ENCODE measurements around the gene TMEM107.

Gene TMEM107

DNA sequence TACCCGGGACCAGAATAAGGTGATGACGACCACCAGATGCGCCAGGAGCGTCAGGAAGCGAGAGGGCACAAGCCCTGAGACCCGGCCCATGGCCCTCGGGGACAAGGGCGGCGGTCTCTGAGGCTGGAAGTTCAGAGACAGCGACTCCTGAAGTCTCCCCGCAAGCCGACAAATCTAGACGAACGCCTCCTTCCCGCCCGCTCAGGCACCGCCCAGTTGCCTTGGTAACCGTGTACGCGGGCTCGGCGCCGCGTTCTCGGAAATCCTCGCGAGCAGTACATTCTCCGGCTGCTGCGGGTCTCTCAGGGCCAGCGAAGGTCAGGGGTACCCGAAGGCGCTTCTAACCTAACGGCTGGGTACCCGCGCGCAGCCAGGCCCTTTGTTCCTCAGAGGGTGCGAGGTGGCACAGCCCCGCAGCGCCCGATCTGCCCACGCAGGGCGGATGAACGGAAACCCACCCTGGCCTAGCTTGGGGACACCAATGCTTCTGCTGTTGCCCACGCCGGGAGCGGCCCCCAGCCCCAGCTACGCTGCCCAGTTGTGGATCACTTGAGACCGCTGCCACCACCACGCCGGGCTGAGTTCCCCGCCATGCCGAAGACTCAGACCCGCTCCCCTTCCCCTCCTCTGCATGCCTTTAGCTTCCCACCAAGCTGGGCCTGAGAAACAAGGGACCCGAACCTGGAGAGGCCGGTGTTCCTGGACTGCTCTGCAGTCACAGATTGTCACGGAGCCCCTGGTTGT, at the start of gene TMEM107:
Gene TMEM107 (minus strand): TSS at position 184 of the 744 bp plus-strand sequence. CDS start 94 bp downstream, at position 90.
- DNase-seq (ENCODE audit: low read depth): no peak

DNA sequence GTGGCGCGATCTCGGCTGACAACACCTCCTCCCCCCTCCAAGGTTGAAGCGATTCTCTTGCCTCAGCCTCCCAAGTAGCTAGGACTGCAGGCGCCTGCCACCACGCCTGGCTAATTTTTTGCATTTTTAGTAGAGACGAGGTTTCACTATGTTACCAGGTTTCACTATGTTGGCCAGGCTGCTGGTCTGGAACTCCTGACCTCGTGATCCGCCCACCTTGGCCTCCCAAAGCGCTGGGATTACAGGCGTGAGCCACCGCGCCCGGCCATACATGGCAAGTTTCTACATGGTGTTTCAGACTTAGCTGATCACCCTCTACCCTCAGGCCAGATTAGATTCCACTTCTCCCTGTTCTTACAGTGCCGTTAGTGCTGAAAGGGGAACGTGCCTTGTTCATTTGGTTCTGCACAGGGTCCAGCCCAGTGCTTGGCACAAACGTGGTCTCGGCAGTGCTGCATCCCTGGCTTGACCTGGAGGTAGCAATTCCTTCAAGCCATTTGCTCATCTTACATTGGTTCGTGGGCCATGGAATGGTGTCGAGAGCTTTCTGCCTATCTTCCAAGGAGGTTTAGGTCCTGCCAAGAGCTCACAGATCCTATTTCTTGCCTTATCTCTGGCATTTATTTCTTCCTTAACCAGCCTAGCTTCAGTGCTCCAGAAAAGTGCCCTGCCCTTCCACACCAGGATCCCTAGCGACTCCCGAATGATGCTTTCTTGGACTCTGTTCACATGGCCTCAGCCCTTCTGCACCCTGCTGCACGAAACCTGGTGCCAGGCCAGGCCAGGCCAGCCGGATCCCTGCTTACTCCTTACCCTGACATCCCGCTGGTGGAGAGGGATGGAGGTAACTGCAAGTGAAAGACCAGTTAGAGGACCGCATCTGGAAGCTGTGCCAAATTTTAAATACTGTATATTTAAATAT, 49.0 kb upstream of the TMEM107 start:
- H3K4me3 ChIP-seq (ENCODE audit: low read depth, low read length): no peak overlapping the region
- TF ChIP-seq, protein P1, sequence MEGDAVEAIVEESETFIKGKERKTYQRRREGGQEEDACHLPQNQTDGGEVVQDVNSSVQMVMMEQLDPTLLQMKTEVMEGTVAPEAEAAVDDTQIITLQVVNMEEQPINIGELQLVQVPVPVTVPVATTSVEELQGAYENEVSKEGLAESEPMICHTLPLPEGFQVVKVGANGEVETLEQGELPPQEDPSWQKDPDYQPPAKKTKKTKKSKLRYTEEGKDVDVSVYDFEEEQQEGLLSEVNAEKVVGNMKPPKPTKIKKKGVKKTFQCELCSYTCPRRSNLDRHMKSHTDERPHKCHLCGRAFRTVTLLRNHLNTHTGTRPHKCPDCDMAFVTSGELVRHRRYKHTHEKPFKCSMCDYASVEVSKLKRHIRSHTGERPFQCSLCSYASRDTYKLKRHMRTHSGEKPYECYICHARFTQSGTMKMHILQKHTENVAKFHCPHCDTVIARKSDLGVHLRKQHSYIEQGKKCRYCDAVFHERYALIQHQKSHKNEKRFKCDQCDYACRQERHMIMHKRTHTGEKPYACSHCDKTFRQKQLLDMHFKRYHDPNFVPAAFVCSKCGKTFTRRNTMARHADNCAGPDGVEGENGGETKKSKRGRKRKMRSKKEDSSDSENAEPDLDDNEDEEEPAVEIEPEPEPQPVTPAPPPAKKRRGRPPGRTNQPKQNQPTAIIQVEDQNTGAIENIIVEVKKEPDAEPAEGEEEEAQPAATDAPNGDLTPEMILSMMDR (IDR thresholded peaks at IDR 0.05; ENCODE audit: control insufficient read depth, extremely low read depth, insufficient read depth): no peak
- no peak for DNase-seq (ENCODE audit: low read depth)

More for the DNA sequence above, at the start of gene TMEM107:
- H3K4me3 ChIP-seq (ENCODE audit: low read depth, low read length): peak within 1 kb of the TSS; percentile 73
- TF ChIP-seq, protein P1 (IDR thresholded peaks at IDR 0.05; ENCODE audit: control insufficient read depth, extremely low read depth, insufficient read depth): no peak

DNA sequence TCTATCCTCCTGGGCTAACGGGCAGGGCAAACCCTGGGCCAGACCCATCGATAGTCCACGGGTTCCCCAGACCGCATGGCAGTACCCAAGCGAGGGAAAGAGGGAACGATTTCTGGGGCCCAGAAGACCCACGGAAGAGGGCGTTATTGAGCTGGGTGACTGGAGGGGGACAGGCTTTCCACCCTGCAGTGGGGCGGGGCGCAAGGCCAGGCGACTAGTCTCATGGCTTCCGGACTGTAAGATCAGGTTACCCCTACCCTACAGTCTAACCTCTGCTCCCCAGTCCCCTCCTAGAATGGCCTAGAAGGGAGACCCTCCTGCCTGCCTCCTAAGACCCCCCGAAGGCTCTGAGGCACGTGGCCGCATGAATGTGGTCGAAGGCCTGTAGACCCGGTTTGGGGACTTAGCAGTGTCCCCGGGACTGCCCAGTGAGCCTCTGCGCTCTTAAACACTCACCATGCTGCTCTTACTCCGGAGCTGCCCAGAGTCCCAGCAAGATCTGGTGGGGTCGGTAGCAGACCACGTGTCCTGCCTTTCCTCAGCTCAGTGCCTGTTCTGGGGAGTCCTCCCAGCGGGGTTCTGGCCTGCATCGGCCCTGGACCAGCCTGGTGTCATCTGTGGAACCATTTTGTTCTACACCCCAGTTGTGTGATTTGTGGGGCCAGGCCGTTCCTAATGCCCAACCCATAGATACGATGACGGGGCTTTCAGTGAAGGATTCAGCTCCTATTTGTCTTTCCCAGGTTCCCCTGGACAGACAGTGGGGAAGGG, 47.4 kb upstream of the TMEM107 start:
- H3K4me3 ChIP-seq (ENCODE audit: low read depth, low read length): peak overlapping the region; percentile 87
- TF ChIP-seq, protein P1 (IDR thresholded peaks at IDR 0.05; ENCODE audit: control insufficient read depth, extremely low read depth, insufficient read depth): peak; percentile 44
- no peak for DNase-seq (ENCODE audit: low read depth)

DNA sequence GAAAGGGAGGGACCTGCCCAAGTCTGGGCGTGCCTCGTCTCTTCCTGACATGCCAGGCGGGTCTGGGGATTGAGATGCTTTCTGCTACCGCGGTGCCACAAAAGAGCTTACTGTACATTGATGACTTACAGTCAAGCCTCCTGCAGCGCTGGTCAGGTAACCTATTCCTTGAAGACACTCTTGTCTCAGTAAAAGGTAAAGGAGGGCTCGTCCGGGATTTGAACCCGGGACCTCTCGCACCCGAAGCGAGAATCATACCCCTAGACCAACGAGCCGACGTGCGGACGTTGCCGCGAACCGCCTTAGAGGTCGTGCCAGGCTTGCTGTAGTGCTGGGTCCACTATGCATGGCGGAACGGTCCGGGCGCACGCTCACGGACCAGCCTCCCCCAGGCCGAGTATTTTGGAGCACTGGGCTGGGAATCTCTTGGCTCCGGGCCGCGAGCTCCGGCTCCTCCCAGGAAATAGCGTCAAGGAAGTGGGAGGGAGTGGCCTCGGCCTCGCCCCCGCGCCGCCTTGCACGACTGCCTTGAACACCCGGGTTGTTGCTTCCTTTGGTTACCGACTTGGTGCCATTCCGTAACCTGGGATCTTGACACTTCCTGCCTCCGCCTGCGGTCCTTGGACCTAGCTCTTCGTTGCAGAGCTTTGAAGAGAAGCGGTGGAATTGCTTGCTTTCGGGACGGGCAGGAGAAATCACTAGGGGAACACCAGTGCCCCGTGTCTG, 46.6 kb upstream of the TMEM107 start:
- peak overlapping the region; percentile 87 for H3K4me3 ChIP-seq (ENCODE audit: low read depth, low read length)
- DNase-seq (ENCODE audit: low read depth): peak; percentile 88
- TF ChIP-seq, protein P1 (IDR thresholded peaks at IDR 0.05; ENCODE audit: control insufficient read depth, extremely low read depth, insufficient read depth): no peak

DNA sequence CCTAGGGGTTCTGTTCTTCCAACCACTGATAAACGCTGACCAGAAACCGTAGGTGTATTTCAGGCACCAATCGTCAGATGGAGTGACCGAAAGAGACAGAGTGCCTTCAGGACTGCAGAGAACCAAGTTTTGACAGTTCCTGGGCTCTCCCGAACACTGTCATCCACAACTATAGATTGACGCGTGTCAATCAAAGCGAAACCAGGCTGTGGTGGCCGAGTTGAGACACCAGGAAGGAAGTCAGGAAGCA, 46.1 kb upstream of the TMEM107 start:
- TF ChIP-seq, protein P1 (IDR thresholded peaks at IDR 0.05; ENCODE audit: control insufficient read depth, extremely low read depth, insufficient read depth): no peak
- peak overlapping the region; percentile 87 for H3K4me3 ChIP-seq (ENCODE audit: low read depth, low read length)
- no peak for DNase-seq (ENCODE audit: low read depth)
